ENCODE measurements around the gene C1orf185.

DNA sequence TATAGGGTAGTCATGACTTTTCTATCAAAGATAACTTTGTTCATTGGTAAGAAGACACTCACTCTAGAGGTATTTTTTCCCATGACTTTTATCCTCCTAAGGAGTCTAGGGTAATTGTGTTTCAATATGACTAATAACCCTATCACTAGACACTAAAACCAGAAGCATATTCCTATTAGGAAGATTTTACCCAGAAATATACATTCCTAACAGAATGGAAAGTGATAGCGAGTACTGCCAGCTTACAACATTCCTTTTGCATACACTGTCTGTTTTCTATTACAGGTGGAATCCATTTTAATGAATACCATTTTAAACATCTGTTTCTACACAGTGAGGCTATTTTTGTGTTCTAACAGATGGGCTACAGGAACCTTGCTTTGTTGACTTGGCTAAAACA is 31.4 kb upstream of the C1orf185 start:
- TF ChIP-seq, protein P1, sequence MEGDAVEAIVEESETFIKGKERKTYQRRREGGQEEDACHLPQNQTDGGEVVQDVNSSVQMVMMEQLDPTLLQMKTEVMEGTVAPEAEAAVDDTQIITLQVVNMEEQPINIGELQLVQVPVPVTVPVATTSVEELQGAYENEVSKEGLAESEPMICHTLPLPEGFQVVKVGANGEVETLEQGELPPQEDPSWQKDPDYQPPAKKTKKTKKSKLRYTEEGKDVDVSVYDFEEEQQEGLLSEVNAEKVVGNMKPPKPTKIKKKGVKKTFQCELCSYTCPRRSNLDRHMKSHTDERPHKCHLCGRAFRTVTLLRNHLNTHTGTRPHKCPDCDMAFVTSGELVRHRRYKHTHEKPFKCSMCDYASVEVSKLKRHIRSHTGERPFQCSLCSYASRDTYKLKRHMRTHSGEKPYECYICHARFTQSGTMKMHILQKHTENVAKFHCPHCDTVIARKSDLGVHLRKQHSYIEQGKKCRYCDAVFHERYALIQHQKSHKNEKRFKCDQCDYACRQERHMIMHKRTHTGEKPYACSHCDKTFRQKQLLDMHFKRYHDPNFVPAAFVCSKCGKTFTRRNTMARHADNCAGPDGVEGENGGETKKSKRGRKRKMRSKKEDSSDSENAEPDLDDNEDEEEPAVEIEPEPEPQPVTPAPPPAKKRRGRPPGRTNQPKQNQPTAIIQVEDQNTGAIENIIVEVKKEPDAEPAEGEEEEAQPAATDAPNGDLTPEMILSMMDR (IDR thresholded peaks at IDR 0.05; ENCODE audit: insufficient read depth, low read depth, low read length): no peak
- no peak for TF ChIP-seq EZH2 (IDR thresholded peaks at IDR 0.05; ENCODE audit: insufficient read depth, low read length)

All from astrocyte (in vitro differentiated cells and primary cell).